Transverse colon (tissue), 4 donors: ENCODE measurements around the gene FBXL14. TPM values are rescaled to one million over a fixed set of nuclear protein-coding genes. Genes with fewer than 3 reads are reported as not detected.

Source experiments
- DNase-seq: peaks from one replicate; pipeline ENCODE4 v3.0.0-alpha.2; 2019
- H3K27ac ChIP-seq, 4 donors: fragments of 200-600 bp; sonication (generic); 2 replicates each; pipeline ENCODE4 v1.5.1; 2016 to 2018; ENCODE audit warnings: inconsistent platforms in 4 of 4
- H3K27me3 ChIP-seq: fragments of 200-600 bp; sonication (generic); 2 replicates; pipeline ENCODE4 v1.5.1; 2017; ENCODE audit warnings: inconsistent platforms
- H3K36me3 ChIP-seq, 4 donors: fragments of 200-600 bp; sonication (generic); 2 replicates each; pipeline ENCODE4 v1.5.1; 2017 to 2019; ENCODE audit warnings: inconsistent platforms in 4 of 4
- H3K4me1 ChIP-seq, 4 donors: fragments of 200-600 bp; sonication (generic); 2 replicates each; pipeline ENCODE4 v1.5.1; 2017 to 2020; ENCODE audit warnings: inconsistent platforms in 4 of 4
- H3K4me3 ChIP-seq, 4 donors: fragments of 200-600 bp; sonication (generic); 1 replicate in 1 of 4; 2 replicates in 3 of 4; pipeline versions ENCODE4 v1.5.1 to v1.6.1; 2017 to 2019; ENCODE audit warnings: inconsistent platforms in 4 of 4
- H3K9me3 ChIP-seq, 2 donors: fragments of 200-600 bp; sonication (generic); 2 replicates each; pipeline ENCODE4 v1.5.1; 2017 to 2019; ENCODE audit warnings: inconsistent platforms in 2 of 2
- CTCF ChIP-seq, 5 experiments: fragments of 200-600 bp in 3 of 5; fragments of 450-650 bp in 2 of 5; sonication (generic) in 3 of 5; IDR thresholded peaks; 1 replicate in 2 of 5; 2 replicates in 3 of 5; pipeline ENCODE4 v1.5.1; 2016 to 2017; ENCODE audit warnings: antibody characterized with exemption in 5 of 5, inconsistent platforms in 3 of 5, mild to moderate bottlenecking in 2 of 5, moderate library complexity in 1 of 5
- EP300 ChIP-seq: sonication (generic); formaldehyde crosslinking; IDR thresholded peaks from one replicate; pipeline ENCODE4 v1.6.1; 2017; ENCODE audit warnings: antibody characterized with exemption, low read depth
- POLR2A ChIP-seq: fragments of 450-650 bp; IDR thresholded peaks from one replicate; pipeline ENCODE4 v1.6.1; 2016; ENCODE audit warnings: antibody characterized with exemption, mild to moderate bottlenecking, moderate library complexity
- POLR2AphosphoS5 ChIP-seq, 3 donors: sonication (generic); formaldehyde crosslinking; IDR thresholded peaks; one replicate each; pipeline ENCODE4 v1.6.1; 2016; ENCODE audit warnings: antibody characterized with exemption in 3 of 3
- WGBS, 2 donors: methylation state at CpG; one replicate each; pipeline ENCODE4 v1.1.5; 2018; ENCODE audit warnings: low coverage in 1 of 2; 5-methylcytosine and 5-hydroxymethylcytosine counted together
- in situ Hi-C, 4 donors: fragments of 200-750 bp; cut with MboI; loops; one replicate each; pipeline versions ENCODE4 v1.15.0 to v1.15.1; 2017; ENCODE audit warnings: low sequenced_read_pairs in 3 of 4, low pct_ligation_motif_present in 1 of 4, low pct_unique_long_range_greater_than_20kb in 1 of 4
- intact Hi-C: fragments of 100-400 bp; cut with DNase I; formaldehyde crosslinking; loops from one replicate; pipeline ENCODE4 v1.15.1; 2023; ENCODE audit warnings: low total_unique reads
- total RNA-seq, 4 donors: library from RNA; depleted of rRNA; stranded (reverse); fragments of >200 nt; gene quantifications; one replicate each; pipeline ENCODE4 v1.1.0, GENCODE V29; 2016

Gene FBXL14
- total RNA-seq, 4 donors from 2014 or later = 15.5 to 44.4 (median 28.0) TPM

GRCh38 chr12:1572731-1573130 lies 21.6 kb downstream of the FBXL14 start:
- WGBS, 2 donors = 46 to 60% methylated on average over 2 to 5 of the region's 5 CpGs
- H3K9me3 ChIP-seq = no peaks in the 10 kb centered on the region
- intact Hi-C loops = no loop called here
- no peak for DNase-seq
- in situ Hi-C loops = loop anchor here in 2 of 4 donors (10.0 to 25.0 kb wide), 2 partner anchors 458 to 460 kb away; no protein-coding TSS in a partner anchor
- TF ChIP-seq CTCF (IDR thresholded peaks at IDR 0.05) (no peak), POLR2A (no peak), POLR2AphosphoS5 (IDR thresholded peaks at IDR 0.05) (no peak), EP300 (no peak)
- no peaks in the 10 kb centered on the region for H3K27me3 ChIP-seq
- no peaks in the 10 kb centered on the region for H3K36me3 ChIP-seq
- H3K27ac ChIP-seq = no peak overlapping the region
- no peak overlapping the region for H3K4me3 ChIP-seq
- peaks cover 0 to 45% (median 29%) of the 10 kb centered on the region in 4 donors for H3K4me1 ChIP-seq

GRCh38 chr12:1567852-1568251 lies 26.5 kb downstream of the FBXL14 start:
- intact Hi-C loops = no loop called here
- no peak for DNase-seq
- in situ Hi-C loops = loop anchor here in 1 of 4 donors (25.0 kb wide), 1 partner anchor 456 kb away; no protein-coding TSS in a partner anchor
- Histone ChIP-seq H3K36me3 (no peaks in the 10 kb centered on the region), H3K9me3 (no peaks in the 10 kb centered on the region), H3K27me3 (no peaks in the 10 kb centered on the region), H3K4me1 (peaks cover 0 to 10% (median 3%) of the 10 kb centered on the region in 4 donors), H3K27ac (no peak overlapping the region), H3K4me3 (no peak overlapping the region)
- TF ChIP-seq POLR2A (no peak), CTCF (IDR thresholded peaks at IDR 0.05) (no peak), EP300 (no peak), POLR2AphosphoS5 (IDR thresholded peaks at IDR 0.05) (no peak)
- WGBS, 2 donors = 98 to 100% methylated on average over 2 to 6 of the region's 6 CpGs

GRCh38 chr12:1566449-1567135 lies 27.8 kb downstream of the FBXL14 start:
- Histone ChIP-seq H3K4me1 (no peaks in the 10 kb centered on the region), H3K27ac (no peak overlapping the region), H3K27me3 (no peaks in the 10 kb centered on the region), H3K4me3 (no peak overlapping the region), H3K9me3 (no peaks in the 10 kb centered on the region), H3K36me3 (no peaks in the 10 kb centered on the region)
- TF ChIP-seq POLR2AphosphoS5 (IDR thresholded peaks at IDR 0.05) = no peak
- TF ChIP-seq EP300 = no peak
- no peak for TF ChIP-seq POLR2A
- TF ChIP-seq CTCF (IDR thresholded peaks at IDR 0.05) = no peak
- DNase-seq = no peak
- WGBS, 2 donors = 91 to 98% methylated on average over 7 to 24 of the region's 24 CpGs
- intact Hi-C loops (no loop called here), in situ Hi-C loops (loop anchor here in 1 of 4 donors (25.0 kb wide), 1 partner anchor 454 kb away; no protein-coding TSS in a partner anchor)

- Histone ChIP-seq H3K27ac (no peak overlapping the region), H3K36me3 (no peaks in the 10 kb centered on the region), H3K9me3 (no peaks in the 10 kb centered on the region), H3K4me1 (no peaks in the 10 kb centered on the region), H3K27me3 (no peaks in the 10 kb centered on the region), H3K4me3 (no peak overlapping the region)
- DNase-seq = no peak
- TF ChIP-seq CTCF (IDR thresholded peaks at IDR 0.05) = no peak
- no peak for TF ChIP-seq POLR2A
- no peak for TF ChIP-seq EP300
- intact Hi-C loops = no loop called here
- WGBS, 2 donors = 92 to 100% methylated on average over 2 to 5 of the region's 5 CpGs
- in situ Hi-C loops = loop anchor here in 1 of 4 donors (25.0 kb wide), 1 partner anchor 453 kb away; no protein-coding TSS in a partner anchor
Measured at GRCh38 chr12:1565172-1565571, 29.2 kb downstream of the FBXL14 start.
